Prostate gland (tissue), 2 donors: ENCODE data around the gene OR6Y1.

Source experiments
- CTCF ChIP-seq, 4 experiments: fragments of 200-600 bp in 2 of 4; fragments of 450-650 bp in 2 of 4; sonication (generic) in 2 of 4; IDR thresholded peaks; 1 replicate in 3 of 4; 2 replicates in 1 of 4; pipeline ENCODE4 v1.5.1; 2016 to 2019; ENCODE audit warnings: antibody characterized with exemption in 4 of 4, mild to moderate bottlenecking in 2 of 4, moderate library complexity in 2 of 4
- POLR2A ChIP-seq: fragments of 450-650 bp; IDR thresholded peaks from one replicate; pipeline ENCODE4 v1.6.1; 2016; ENCODE audit warnings: antibody characterized with exemption, mild to moderate bottlenecking

DNA sequence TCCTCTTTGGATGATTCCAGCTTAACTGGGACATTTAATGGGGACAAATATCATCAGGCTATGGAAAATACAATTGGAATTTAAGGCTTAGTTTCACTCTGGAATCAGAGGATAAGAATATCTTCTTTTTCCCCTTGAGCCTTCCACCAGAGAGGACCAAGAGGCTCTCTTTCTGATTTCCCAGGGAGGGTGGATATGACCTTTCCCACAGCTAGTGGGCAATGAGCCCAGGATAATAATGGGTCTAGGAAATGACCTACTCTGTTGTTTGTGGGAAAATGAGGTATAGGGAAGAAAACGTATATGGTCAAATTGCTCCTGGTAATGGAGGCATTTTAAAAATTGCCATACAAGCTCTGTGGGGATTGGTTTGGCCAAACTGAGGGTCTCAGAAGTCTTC, 1.9 kb downstream of the OR6Y1 start:
- TF ChIP-seq POLR2A (no peak), CTCF (IDR thresholded peaks at IDR 0.05) (no peak)
